ENCODE data around the gene STK10.

STK10 gene

DNA sequence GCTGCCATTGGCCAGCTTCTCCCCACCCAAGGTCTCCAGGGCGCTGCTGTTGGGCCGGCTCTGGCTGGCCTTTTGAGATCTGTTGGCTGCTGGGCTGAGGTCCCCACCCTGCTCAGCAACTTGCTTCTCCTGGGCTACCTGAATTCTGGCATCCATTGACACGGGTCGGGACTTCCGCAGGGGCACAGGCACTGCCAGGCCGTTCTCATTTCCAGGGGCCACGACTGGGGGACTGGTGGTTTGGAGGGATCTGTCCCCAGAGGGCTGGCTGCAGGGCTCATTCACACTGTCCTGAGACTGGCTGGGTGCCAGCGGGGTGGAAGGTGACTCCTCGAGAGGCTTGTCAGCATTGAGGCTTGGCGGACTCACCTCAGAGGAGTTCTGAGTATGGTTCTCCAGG, 94.5 kb downstream of the STK10 start:
- H3F3A ChIP-seq (ENCODE audit: low read depth) = no peaks in the 10 kb centered on the region
- TF ChIP-seq EZH2phosphoT487 (IDR thresholded peaks at IDR 0.05; ENCODE audit: borderline replicate concordance) = no peak
- TF ChIP-seq, protein P1, sequence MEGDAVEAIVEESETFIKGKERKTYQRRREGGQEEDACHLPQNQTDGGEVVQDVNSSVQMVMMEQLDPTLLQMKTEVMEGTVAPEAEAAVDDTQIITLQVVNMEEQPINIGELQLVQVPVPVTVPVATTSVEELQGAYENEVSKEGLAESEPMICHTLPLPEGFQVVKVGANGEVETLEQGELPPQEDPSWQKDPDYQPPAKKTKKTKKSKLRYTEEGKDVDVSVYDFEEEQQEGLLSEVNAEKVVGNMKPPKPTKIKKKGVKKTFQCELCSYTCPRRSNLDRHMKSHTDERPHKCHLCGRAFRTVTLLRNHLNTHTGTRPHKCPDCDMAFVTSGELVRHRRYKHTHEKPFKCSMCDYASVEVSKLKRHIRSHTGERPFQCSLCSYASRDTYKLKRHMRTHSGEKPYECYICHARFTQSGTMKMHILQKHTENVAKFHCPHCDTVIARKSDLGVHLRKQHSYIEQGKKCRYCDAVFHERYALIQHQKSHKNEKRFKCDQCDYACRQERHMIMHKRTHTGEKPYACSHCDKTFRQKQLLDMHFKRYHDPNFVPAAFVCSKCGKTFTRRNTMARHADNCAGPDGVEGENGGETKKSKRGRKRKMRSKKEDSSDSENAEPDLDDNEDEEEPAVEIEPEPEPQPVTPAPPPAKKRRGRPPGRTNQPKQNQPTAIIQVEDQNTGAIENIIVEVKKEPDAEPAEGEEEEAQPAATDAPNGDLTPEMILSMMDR (conservative IDR thresholded peaks at IDR 0.05; ENCODE audit: low read length) = no peak
- no peaks in the 10 kb centered on the region for H3K4me1 ChIP-seq (ENCODE audit: insufficient read depth, low read length, poor library complexity, severe bottlenecking)
- no peaks in the 10 kb centered on the region for H3K9me2 ChIP-seq (replicated peaks; ENCODE audit: low read depth, low read length)
- H4K20me1 ChIP-seq (ENCODE audit: insufficient read depth, low read length, poor library complexity, severe bottlenecking) = no peaks in the 10 kb centered on the region
- no peak overlapping the region for H2AFZ ChIP-seq (ENCODE audit: low read length)
- no peaks in the 10 kb centered on the region for H3K79me2 ChIP-seq (ENCODE audit: insufficient read depth, low read length)
- no peak overlapping the region for H3K4me3 ChIP-seq (ENCODE audit: low read length, poor library complexity, severe bottlenecking)
- no peak overlapping the region for H3K9ac ChIP-seq (ENCODE audit: low read depth, low read length, poor library complexity, severe bottlenecking)
- H3K9me3 ChIP-seq (ENCODE audit: insufficient read depth, low read depth, low read length) = no peaks in the 10 kb centered on the region
- no peak overlapping the region for H3K4me2 ChIP-seq (ENCODE audit: low read depth, low read length, poor library complexity, severe bottlenecking)
- H3K36me3 ChIP-seq (ENCODE audit: insufficient read depth, low read length) = peaks cover 39% of the 10 kb centered on the region; the same call in 1 of the 2 replicates
- no peaks in the 10 kb centered on the region for H3K27me3 ChIP-seq (ENCODE audit: insufficient read depth, low read length, poor library complexity, severe bottlenecking)

DNA sequence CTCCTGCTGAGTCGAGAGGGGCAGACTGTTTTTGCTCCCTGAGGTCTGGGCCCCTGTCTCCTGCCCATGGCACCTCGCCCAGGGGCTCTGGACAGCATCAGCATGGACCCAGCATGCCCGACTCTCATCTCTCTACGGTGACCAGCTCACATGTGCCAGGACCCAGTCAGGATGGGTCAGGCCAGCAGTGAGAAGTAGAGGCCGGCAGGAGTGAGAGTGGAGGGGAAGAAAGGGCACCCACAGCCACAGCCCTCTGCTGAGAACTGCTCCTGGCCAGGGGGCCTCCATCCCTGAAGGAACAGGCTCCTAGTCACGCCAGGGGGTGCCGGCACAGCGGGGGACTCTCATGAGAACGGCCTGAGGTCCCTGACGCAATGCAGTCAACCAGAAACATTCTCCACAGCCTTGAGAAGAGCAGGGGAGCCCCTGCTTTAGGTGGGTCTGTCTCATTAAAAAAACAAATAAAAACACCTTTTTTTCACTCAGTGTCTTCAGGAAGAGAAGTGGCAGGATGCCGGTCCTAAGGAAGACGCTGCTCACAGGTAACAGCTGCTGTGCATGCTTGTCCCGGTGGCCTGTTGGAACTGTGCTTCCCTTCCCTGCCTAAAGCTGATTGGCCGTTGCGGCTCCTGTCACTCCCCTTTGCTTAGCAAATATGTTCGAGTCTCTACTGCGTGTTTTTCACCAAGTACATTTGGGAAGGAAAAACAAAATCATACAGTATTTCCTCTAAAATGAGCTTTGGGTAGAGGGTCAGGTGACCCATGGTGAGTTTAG, 95.9 kb downstream of the STK10 start:
- no peaks in the 10 kb centered on the region for H3K79me2 ChIP-seq (ENCODE audit: insufficient read depth, low read length)
- H3K9me2 ChIP-seq (replicated peaks; ENCODE audit: low read depth, low read length) = no peaks in the 10 kb centered on the region
- H3K4me2 ChIP-seq (ENCODE audit: low read depth, low read length, poor library complexity, severe bottlenecking) = no peak overlapping the region
- H3K9me3 ChIP-seq (ENCODE audit: insufficient read depth, low read depth, low read length) = no peaks in the 10 kb centered on the region
- no peak overlapping the region for H2AFZ ChIP-seq (ENCODE audit: low read length)
- no peaks in the 10 kb centered on the region for H4K20me1 ChIP-seq (ENCODE audit: insufficient read depth, low read length, poor library complexity, severe bottlenecking)
- H3K27me3 ChIP-seq (ENCODE audit: insufficient read depth, low read length, poor library complexity, severe bottlenecking) = no peaks in the 10 kb centered on the region
- no peaks in the 10 kb centered on the region for H3K4me1 ChIP-seq (ENCODE audit: insufficient read depth, low read length, poor library complexity, severe bottlenecking)
- H3K4me3 ChIP-seq (ENCODE audit: low read length, poor library complexity, severe bottlenecking) = no peak overlapping the region
- TF ChIP-seq EZH2phosphoT487 (IDR thresholded peaks at IDR 0.05; ENCODE audit: borderline replicate concordance) = no peak
- TF ChIP-seq, protein P1 (conservative IDR thresholded peaks at IDR 0.05; ENCODE audit: low read length) = no peak
- no peak overlapping the region for H3K9ac ChIP-seq (ENCODE audit: low read depth, low read length, poor library complexity, severe bottlenecking)
- H3K36me3 ChIP-seq (ENCODE audit: insufficient read depth, low read length) = peaks cover 39% of the 10 kb centered on the region; the same call in 1 of the 2 replicates
- no peaks in the 10 kb centered on the region for H3F3A ChIP-seq (ENCODE audit: low read depth)

DNA sequence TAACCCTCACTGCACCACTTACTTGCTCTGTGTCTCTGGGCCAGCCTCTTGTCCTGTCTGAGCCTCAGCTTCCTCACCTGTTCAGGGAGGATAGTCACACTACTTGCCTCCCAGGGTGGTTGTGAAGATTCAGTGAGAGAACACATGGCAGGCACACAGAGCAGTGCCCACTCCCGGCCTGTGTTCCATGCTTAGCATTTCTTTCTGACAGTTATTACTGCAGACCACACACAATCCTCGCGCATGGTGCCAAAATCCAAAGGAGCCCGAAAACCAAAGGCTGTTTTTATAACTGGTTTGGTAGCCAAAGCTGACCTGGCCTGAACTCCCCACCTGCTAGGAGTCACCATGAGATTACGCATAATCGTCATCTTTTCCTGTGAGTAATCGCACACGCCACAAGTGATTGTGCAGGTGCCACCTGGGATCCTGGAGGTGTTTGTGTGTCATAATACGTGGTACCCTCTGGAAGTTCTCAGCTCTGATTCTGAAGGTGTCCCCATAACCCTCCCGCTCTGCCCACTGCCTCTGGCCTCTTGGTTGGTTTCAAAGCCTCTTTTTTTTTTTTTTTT, 97.0 kb downstream of the STK10 start:
- Histone ChIP-seq H3K9me3 (ENCODE audit: insufficient read depth, low read depth, low read length) (no peaks in the 10 kb centered on the region), H3K4me3 (ENCODE audit: low read length, poor library complexity, severe bottlenecking) (no peak overlapping the region), H3K4me1 (ENCODE audit: insufficient read depth, low read length, poor library complexity, severe bottlenecking) (no peaks in the 10 kb centered on the region), H3K9ac (ENCODE audit: low read depth, low read length, poor library complexity, severe bottlenecking) (no peak overlapping the region), H2AFZ (ENCODE audit: low read length) (no peak overlapping the region), H3K79me2 (ENCODE audit: insufficient read depth, low read length) (no peaks in the 10 kb centered on the region), H3K4me2 (ENCODE audit: low read depth, low read length, poor library complexity, severe bottlenecking) (no peak overlapping the region), H3K27me3 (ENCODE audit: insufficient read depth, low read length, poor library complexity, severe bottlenecking) (no peaks in the 10 kb centered on the region), H3F3A (ENCODE audit: low read depth) (no peaks in the 10 kb centered on the region), H3K9me2 (replicated peaks; ENCODE audit: low read depth, low read length) (no peaks in the 10 kb centered on the region), H3K36me3 (ENCODE audit: insufficient read depth, low read length) (peaks cover 39% of the 10 kb centered on the region; the same call in 1 of the 2 replicates), H4K20me1 (ENCODE audit: insufficient read depth, low read length, poor library complexity, severe bottlenecking) (no peaks in the 10 kb centered on the region)
- TF ChIP-seq, protein P1 (conservative IDR thresholded peaks at IDR 0.05; ENCODE audit: low read length) = no peak
- TF ChIP-seq EZH2phosphoT487 (IDR thresholded peaks at IDR 0.05; ENCODE audit: borderline replicate concordance) = no peak
